SKM-1 treated with dmso at 0.1 percent for 144 hours (cell line): ENCODE results near the gene EVC.
"Not testable (repeated sequence)": the region's sequence is repeated elsewhere in the genome, so short reads cannot be mapped to it uniquely, and the experiment has no call there.

ENCODE experiments used
- DNase-seq: peaks from one replicate; lab custom pipeline; 2025; ENCODE audit not compliant: unreplicated experiment; lab: John Stamatoyannopoulos, UW

The EVC gene

GRCh38 chr4:5810770-5811430 lies 99.9 kb downstream of the EVC start:
- no peak for DNase-seq

GRCh38 chr4:5812057-5812456 lies 101.1 kb downstream of the EVC start:
- DNase-seq, result not testable (repeated sequence)

GRCh38 chr4:5812506-5813229 lies 101.7 kb downstream of the EVC start:
- DNase-seq, result peak; percentile 77

GRCh38 chr4:5813882-5814255 lies 102.9 kb downstream of the EVC start:
- DNase-seq, result no peak

- no peak for DNase-seq
Measured at GRCh38 chr4:5814421-5814820, 103.4 kb downstream of the EVC start.

GRCh38 chr4:5815641-5816040 lies 104.6 kb downstream of the EVC start:
- no peak for DNase-seq

- no peak for DNase-seq
Measured at GRCh38 chr4:5816101-5816500, 105.1 kb downstream of the EVC start.

GRCh38 chr4:5816851-5817375 lies 105.9 kb downstream of the EVC start:
- DNase-seq, result no peak

GRCh38 chr4:5821665-5822358 lies 110.8 kb downstream of the EVC start:
- no peak for DNase-seq

- DNase-seq, result no peak
Measured at GRCh38 chr4:5822619-5823018, 111.6 kb downstream of the EVC start.

GRCh38 chr4:5823542-5824211 lies 112.7 kb downstream of the EVC start:
- no peak for DNase-seq

GRCh38 chr4:5824227-5824626 lies 113.2 kb downstream of the EVC start:
- no peak for DNase-seq

GRCh38 chr4:5824635-5825034 lies 113.6 kb downstream of the EVC start:
- DNase-seq, result peak; percentile 21

- DNase-seq, result no peak
Measured at GRCh38 chr4:5825321-5826041, 114.5 kb downstream of the EVC start.

- no peak for DNase-seq
Measured at GRCh38 chr4:5826437-5827107, 115.6 kb downstream of the EVC start.

GRCh38 chr4:5827108-5828004 lies 116.4 kb downstream of the EVC start:
- peak; percentile 39 for DNase-seq

GRCh38 chr4:5828005-5828391 lies 117.0 kb downstream of the EVC start:
- DNase-seq, result no peak

- DNase-seq, result no peak
Measured at GRCh38 chr4:5836943-5837342, 125.9 kb downstream of the EVC start.

- not testable (repeated sequence) for DNase-seq
Measured at GRCh38 chr4:5837483-5837882, 126.5 kb downstream of the EVC start.
